Airway epithelial cell (primary cell): ENCODE measurements around the gene ATXN7L3B. TPM values are rescaled to one million over a fixed set of nuclear protein-coding genes. Genes with fewer than 3 reads are reported as not detected.

Source experiments
- total RNA-seq: library from RNA; depleted of rRNA; stranded (reverse); fragments of >200 nt; gene quantifications from 2 replicates; pipeline ENCODE4 v1.2.3, GENCODE V29; 2015

The ATXN7L3B gene
- total RNA-seq, result 14.5 and 19.0 TPM in 2 replicates

GRCh38 chr12:74537707-74538385 lies at the start of gene ATXN7L3B:
TSS of gene ATXN7L3B (plus strand) at chr12:74537835. CDS start at chr12:74538113, 278 bp downstream.

